HG03432 (cell line): Measurements from ENCODE around the gene ZNF394.
"Not testable (repeated sequence)": the region's sequence is repeated elsewhere in the genome, so short reads cannot be mapped to it uniquely, and the experiment has no call there.

Source experiments
- ATAC-seq: cut with Tn5 transposase; IDR thresholded peaks from one replicate; pipeline ENCODE4 v1.9.1; 2021; ENCODE audit warnings: mild to moderate bottlenecking, moderate library complexity; ENCODE audit not compliant: unreplicated experiment

The ZNF394 gene

DNA sequence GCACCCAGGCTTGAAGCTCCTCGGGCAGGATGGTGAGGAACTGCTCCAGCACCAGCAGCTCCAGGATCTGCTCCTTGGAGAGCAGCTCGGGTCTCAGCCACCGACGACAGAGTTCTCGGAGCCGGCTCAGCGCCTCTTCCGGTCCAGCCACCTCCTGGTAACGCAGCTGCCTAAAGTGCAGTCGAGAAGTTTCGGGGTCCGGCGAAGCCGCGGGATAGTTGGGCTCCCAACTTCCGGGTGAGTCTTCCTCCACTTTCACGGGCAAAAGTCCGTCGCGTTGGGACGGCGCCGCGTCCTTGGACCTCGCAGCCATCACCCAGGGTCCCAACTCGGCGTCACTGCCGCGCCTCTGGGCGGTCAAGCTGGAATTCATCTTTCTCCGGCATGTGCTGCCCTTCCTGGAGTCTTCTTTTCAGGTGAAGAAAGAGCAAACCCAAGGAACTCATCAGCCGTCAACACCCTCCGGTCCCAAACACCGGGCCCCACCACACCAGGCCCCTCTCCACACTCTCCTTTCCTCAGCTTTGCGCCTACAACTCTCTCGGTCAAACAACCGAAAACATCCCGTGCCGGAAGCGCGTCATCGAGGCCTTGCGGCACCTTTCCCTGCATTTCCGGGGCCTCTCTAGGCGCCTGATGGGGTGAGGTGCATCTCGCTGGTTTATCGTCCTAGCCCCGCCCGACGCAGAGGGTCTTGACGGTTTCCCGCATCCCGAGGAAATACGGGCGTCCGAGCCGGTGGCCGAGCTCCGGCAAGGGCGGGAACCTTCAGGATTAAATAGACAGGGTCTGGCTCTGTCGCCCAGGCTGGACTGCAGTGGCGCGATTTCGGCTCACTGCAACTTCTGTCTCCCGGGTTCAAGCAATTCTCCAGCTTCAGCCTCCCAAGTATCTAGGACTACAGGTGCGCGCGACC lies at the start of gene ZNF394:
Gene ZNF394, minus strand, starts transcription at position 561 of the 916 bp plus-strand sequence. Its CDS starts 188 bp downstream, at position 373.
- ATAC-seq, result peak; percentile 43

GRCh38 chr7:99549545-99549944 lies 49.5 kb upstream of the ZNF394 start:
- not testable (repeated sequence) for ATAC-seq

GRCh38 chr7:99545308-99545707 lies 45.2 kb upstream of the ZNF394 start:
- ATAC-seq, result not testable (repeated sequence)

DNA sequence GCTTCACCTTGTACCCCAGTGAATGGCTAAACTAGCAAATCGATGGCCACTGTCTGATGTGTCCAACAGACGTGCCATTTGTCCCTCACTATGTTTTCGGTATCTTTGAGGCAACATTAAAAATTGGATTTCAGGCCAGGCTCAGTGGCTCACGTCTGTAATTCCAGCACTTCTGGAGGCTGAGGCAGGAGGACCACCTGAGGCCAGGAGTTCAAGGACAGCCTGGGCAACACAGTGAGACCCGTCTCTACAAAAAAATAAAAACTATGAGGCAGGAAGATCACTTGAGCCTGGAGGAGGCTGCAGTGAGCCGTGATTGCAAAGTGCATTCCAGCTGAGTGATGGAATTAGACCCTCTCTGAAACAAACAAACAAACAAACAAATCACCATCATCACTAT lies 43.8 kb upstream of the ZNF394 start:
- ATAC-seq, result no peak

DNA sequence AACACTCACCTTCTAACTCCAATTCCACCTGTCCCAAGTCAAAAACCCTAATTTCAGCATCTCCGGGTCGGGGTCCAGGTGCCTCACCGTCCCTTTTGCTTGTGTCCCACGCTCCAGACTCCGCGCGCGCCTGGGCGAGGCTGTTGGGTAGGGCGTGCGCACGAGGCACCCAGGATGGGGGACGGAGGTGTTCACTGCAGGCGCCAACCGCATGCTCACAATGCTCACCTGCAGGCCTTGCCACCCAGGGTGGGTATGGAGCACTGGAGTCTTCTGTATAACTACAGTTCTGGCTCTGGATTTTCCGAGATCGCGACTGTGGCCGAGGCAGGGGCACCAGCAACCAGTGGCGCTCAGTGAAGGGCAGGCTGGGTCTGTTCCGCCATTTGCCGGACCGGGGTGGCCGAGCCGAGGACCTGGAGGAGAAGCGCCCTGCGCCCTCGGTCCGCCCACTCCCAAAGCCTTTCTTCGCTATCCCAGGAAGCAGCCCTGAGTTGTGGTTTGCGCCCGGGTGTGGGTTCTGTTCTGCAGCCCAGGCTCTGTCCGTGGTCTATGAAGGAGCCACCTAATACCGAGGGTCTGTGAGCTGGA lies 43.1 kb upstream of the ZNF394 start:
- no peak for ATAC-seq

GRCh38 chr7:99541212-99541611 lies 41.1 kb upstream of the ZNF394 start:
- no peak for ATAC-seq

DNA sequence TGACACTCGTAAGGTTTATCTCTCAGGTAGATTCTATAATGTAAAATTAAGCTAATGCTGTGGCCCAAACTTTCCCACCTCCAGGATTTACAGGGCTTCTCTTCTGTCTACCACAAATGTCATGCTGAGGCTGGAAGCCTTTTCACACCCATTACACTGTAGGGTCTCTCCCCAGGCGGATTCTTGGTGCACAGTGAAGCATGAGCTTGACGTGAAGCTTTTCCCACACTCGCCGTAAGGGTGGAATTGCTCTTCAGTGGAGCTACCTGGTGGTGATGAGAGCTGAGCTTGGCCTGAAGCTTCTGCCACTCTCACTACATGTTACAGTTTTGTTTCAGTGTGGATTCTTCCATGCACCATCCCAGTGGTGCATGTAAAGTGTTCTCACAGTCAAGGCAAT lies 40.5 kb upstream of the ZNF394 start:
- no peak for ATAC-seq

GRCh38 chr7:99539213-99539811 lies 39.2 kb upstream of the ZNF394 start:
- ATAC-seq, result no peak

GRCh38 chr7:99535667-99536066 lies 35.6 kb upstream of the ZNF394 start:
- no peak for ATAC-seq

GRCh38 chr7:99531354-99531765 lies 31.3 kb upstream of the ZNF394 start:
- no peak for ATAC-seq

DNA sequence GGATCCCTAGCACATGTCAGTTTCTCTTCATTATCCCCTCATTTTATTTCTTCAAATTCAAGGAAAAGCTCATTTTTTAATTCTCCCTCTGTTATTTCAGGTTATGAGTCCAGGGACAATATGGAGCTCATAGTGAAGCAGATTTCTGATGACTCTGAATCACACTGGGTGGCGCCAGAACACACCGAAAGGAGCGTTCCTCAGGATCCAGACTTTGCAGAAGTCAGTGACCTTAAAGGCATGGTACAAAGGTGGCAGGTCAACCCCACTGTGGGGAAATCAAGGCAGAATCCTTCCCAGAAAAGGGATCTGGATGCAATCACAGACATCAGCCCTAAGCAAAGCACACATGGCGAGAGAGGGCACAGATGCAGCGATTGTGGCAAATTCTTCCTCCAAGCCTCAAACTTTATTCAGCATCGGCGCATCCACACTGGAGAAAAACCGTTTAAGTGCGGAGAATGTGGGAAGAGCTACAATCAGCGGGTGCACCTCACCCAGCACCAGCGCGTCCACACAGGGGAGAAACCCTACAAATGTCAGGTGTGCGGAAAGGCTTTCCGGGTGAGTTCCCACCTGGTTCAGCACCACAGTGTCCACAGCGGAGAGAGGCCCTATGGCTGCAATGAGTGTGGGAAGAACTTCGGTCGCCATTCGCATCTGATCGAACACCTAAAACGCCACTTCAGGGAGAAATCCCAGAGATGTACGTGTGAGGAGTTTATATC lies 25.8 kb upstream of the ZNF394 start:
- ATAC-seq, result no peak

- ATAC-seq, result no peak
Observed at GRCh38 chr7:99521399-99521798, 21.3 kb upstream of the ZNF394 start.

- no peak for ATAC-seq
Observed at GRCh38 chr7:99514050-99514449, 14.0 kb upstream of the ZNF394 start.

DNA sequence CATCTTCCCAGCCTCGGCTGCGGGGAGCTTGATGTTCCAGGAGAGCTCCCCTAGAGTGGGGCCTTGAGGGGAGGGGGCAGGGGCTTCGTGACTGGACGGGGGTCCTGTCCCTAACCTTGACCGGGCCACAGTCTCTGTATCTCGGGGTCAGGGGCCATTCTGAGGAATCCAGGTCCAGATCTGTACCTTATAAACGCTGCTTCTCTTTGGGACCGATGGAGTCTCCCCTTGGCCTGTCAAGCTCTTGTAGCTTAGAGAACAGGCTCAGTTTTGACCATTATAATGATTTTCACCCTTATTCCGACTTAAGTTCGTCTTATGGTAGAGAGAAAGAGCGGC lies 5.2 kb upstream of the ZNF394 start:
- peak; percentile 3 for ATAC-seq

DNA sequence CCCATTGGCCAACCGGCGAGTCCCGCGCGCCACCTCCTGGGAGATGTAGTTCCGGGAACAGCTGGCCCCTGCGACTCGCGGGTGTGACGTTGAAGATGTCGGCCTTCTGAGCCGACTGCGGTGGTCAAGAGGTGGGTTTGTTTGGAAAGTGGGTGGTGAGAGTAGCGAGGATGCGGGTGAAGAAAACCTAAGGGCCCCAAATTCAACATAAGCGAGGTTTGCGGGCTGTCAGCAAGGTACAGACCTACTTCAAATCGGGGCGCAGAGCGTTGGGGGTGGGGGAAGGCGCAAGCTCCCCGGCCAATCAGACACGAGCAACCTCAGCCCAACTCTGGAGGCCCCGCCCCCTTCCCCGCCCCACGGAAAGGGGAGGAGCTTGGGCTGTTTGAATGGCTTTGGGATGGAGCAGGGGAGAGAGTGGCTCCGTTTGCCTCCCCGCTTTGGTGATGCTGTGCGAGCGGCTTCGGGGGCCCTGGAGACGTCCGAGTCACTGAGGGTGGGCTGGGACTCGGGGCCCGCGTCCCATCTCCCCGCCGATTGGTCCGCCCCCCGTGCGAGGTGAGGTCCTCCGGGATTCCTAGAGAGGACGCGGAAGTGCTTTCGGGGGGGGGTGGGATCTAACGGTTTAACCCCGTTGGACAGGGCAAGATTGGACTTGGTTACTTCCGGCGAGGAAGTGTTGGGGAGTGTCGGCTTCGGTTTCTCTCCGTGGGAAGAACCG lies 4.7 kb upstream of the ZNF394 start, which contains the start of gene ZKSCAN5:
Gene ZKSCAN5, plus strand, starts transcription at position 60 of the 721 bp plus-strand sequence. CDS start 1,383 bp downstream, outside the sequence.
- peak; percentile 82 for ATAC-seq

- ATAC-seq, result no peak
Observed at GRCh38 chr7:99504281-99504602, 4.2 kb upstream of the ZNF394 start.

GRCh38 chr7:99501236-99501635 lies 1.2 kb upstream of the ZNF394 start:
- not testable (repeated sequence) for ATAC-seq

DNA sequence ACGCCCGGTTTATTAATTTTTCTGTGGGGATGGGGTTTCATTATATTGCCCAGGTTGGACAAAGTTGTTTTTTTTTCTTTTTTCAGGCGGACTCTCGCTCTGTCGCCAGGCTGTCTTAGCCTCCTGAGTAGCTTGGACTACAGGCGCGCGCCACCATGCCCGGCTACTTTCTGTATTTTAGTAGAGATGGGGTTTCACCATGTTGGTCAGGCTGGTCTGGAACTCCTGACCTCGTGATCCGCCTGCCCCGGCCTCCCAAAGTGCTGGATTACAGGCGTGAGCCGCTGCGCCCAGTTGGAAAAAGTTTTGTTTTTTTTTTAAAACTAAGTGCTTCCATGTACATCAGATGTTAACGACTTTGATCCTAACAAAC lies 542 bp upstream of the ZNF394 start:
- ATAC-seq, result no peak

- peak; percentile 9 for ATAC-seq
Observed at GRCh38 chr7:99499371-99499720, 735 bp downstream of the ZNF394 start.

GRCh38 chr7:99498546-99498944 lies 1.5 kb downstream of the ZNF394 start:
- ATAC-seq, result no peak
